KMS-11 (cell line): ENCODE data around the gene KIF18B.

ENCODE experiments used
- H2AFZ ChIP-seq: fragments of 200-600 bp; sonication (generic); 2 replicates; pipeline ENCODE4 v1.6.1; 2016; ENCODE audit warnings: antibody characterized with exemption, mixed run types, low read depth
- H3K27ac ChIP-seq: fragments of 200-600 bp; sonication (generic); 2 replicates; pipeline ENCODE4 v1.6.1; 2016; ENCODE audit warnings: mild to moderate bottlenecking, mixed run types
- H3K27me3 ChIP-seq: fragments of 200-600 bp; sonication (generic); 2 replicates; pipeline ENCODE4 v1.6.1; 2017; ENCODE audit warnings: mild to moderate bottlenecking, low read depth, mixed run types, moderate library complexity; ENCODE audit not compliant: insufficient read depth
- H3K36me3 ChIP-seq: fragments of 200-600 bp; sonication (generic); 2 replicates; pipeline ENCODE4 v1.6.1; 2017; ENCODE audit warnings: mild to moderate bottlenecking, mixed run types; ENCODE audit not compliant: insufficient read depth
- H3K4me1 ChIP-seq: fragments of 200-600 bp; sonication (generic); 2 replicates; pipeline ENCODE4 v1.6.1; 2016; ENCODE audit warnings: mild to moderate bottlenecking, low read depth, mixed run types; ENCODE audit not compliant: poor library complexity, severe bottlenecking
- H3K4me2 ChIP-seq: fragments of 200-600 bp; sonication (generic); 2 replicates; pipeline ENCODE4 v1.7.0; 2016; ENCODE audit warnings: mild to moderate bottlenecking, mixed run types
- H3K4me3 ChIP-seq: fragments of 200-600 bp; sonication (generic); IDR thresholded peaks from 2 replicates; pipeline ENCODE4 v1.6.1; 2017; ENCODE audit warnings: low read depth, low read length, mixed read lengths; ENCODE audit not compliant: insufficient read depth
- H3K79me2 ChIP-seq: fragments of 200-600 bp; sonication (generic); 2 replicates; pipeline ENCODE4 v1.6.1; 2016; ENCODE audit warnings: low read depth, mixed run types; ENCODE audit not compliant: insufficient read depth
- H3K9ac ChIP-seq: fragments of 200-600 bp; sonication (generic); 2 replicates; pipeline ENCODE4 v1.6.1; 2016; ENCODE audit warnings: mild to moderate bottlenecking, mixed run types
- H4K20me1 ChIP-seq: fragments of 200-600 bp; sonication (generic); 2 replicates; pipeline ENCODE4 v1.6.1; 2016; ENCODE audit warnings: mild to moderate bottlenecking, mixed run types; ENCODE audit not compliant: insufficient read depth
- CTCF ChIP-seq: fragments of 200-600 bp; sonication (generic); conservative IDR thresholded peaks from 2 replicates; pipeline ENCODE4 v1.6.1; 2017; ENCODE audit warnings: low read depth, mild to moderate bottlenecking, antibody characterized with exemption, low read length, moderate library complexity, mixed read lengths

KIF18B gene

GRCh38 chr17:44931376-44931775 lies 16.2 kb downstream of the KIF18B start:
- no peak for TF ChIP-seq CTCF
- H3K4me3 ChIP-seq, result no peak overlapping the region
- no peaks in the 10 kb centered on the region for H3K27me3 ChIP-seq
- no peak overlapping the region for H2AFZ ChIP-seq
- H4K20me1 ChIP-seq, result no peaks in the 10 kb centered on the region
- H3K36me3 ChIP-seq, result peaks cover 5% of the 10 kb centered on the region; the same call in 1 of the 2 replicates
- no peak overlapping the region for H3K4me2 ChIP-seq
- H3K4me1 ChIP-seq, result no peaks in the 10 kb centered on the region
- no peak overlapping the region for H3K9ac ChIP-seq
- no peaks in the 10 kb centered on the region for H3K79me2 ChIP-seq
- H3K27ac ChIP-seq, result no peak overlapping the region

- H3K27ac ChIP-seq, result no peak overlapping the region
- TF ChIP-seq CTCF, result no peak
- H3K4me3 ChIP-seq, result no peak overlapping the region
- H2AFZ ChIP-seq, result no peak overlapping the region
- H3K4me1 ChIP-seq, result no peaks in the 10 kb centered on the region
- H3K9ac ChIP-seq, result no peak overlapping the region
- H3K4me2 ChIP-seq, result no peak overlapping the region
- H3K36me3 ChIP-seq, result peaks cover 5% of the 10 kb centered on the region; the same call in 1 of the 2 replicates
- H4K20me1 ChIP-seq, result no peaks in the 10 kb centered on the region
- H3K79me2 ChIP-seq, result no peaks in the 10 kb centered on the region
- no peaks in the 10 kb centered on the region for H3K27me3 ChIP-seq
These were observed 16.9 kb downstream of the KIF18B start for GRCh38 chr17:44930667-44931066.

DNA sequence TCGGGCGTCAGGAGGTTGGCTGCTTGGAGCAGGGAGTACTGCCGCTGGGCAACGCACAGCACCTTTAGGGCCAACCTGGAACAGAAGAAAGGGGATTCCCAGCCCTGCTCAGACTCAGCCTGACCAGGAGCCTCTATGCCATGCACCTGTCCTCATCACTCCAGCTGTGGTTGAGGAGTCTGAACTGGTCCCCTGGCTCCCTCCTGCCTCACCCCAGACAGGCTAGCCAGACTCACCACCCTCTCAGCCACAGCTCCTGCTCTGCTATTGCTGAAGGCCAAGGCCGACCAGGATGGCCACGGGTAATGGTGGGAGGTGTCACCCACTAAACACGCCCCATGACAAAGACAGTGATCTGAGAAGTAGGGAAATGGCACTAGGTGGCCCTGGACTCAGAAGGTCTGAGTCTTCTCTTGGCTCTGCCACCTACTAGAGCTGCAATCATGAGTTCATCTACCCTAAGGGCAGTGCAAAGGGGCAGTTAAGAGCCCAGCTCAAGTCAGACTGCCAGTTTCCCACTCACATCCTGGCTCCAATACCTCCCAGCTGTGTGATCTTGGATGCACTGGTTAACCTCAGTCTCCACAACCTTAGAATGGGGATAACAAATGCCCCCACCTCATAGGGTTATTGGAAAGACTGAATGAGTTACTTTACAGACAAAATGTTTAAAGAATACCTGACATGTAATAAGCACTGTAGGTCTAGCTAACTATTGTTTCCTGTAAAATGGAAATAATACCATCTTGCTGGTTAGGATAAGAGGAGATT lies 18.4 kb downstream of the KIF18B start:
- H4K20me1 ChIP-seq, result no peaks in the 10 kb centered on the region
- H2AFZ ChIP-seq, result no peak overlapping the region
- no peak overlapping the region for H3K4me3 ChIP-seq
- H3K4me1 ChIP-seq, result no peaks in the 10 kb centered on the region
- peaks cover 5% of the 10 kb centered on the region; the same call in 1 of the 2 replicates for H3K36me3 ChIP-seq
- H3K27ac ChIP-seq, result no peak overlapping the region
- no peak for TF ChIP-seq CTCF
- H3K4me2 ChIP-seq, result no peak overlapping the region
- H3K9ac ChIP-seq, result no peak overlapping the region
- no peaks in the 10 kb centered on the region for H3K79me2 ChIP-seq
- no peaks in the 10 kb centered on the region for H3K27me3 ChIP-seq

GRCh38 chr17:44928136-44928535 lies 19.4 kb downstream of the KIF18B start:
- Histone ChIP-seq H3K4me3 (no peak overlapping the region), H3K79me2 (no peaks in the 10 kb centered on the region), H3K27ac (no peak overlapping the region), H3K4me1 (no peaks in the 10 kb centered on the region), H3K9ac (no peak overlapping the region), H4K20me1 (no peaks in the 10 kb centered on the region), H2AFZ (no peak overlapping the region), H3K27me3 (no peaks in the 10 kb centered on the region), H3K4me2 (no peak overlapping the region), H3K36me3 (peaks cover 5% of the 10 kb centered on the region; the same call in 1 of the 2 replicates)
- TF ChIP-seq CTCF, result no peak
